OCI-LY7 (cell line): ENCODE data around the gene CACNA2D2. TPM values are rescaled to one million over a fixed set of nuclear protein-coding genes. Genes with fewer than 3 reads are reported as not detected.

Experiments
- BruUV-seq: library from RNA; stranded (reverse); fragments of 400-500 nt; replicated peaks from 2 replicates; lab custom pipeline; 2021; lab: Mats Ljungman, UMichigan
- CTCF ChIA-PET: fragments of 300-600 bp; sonication (Branson Sonifier 250); formaldehyde crosslinking; loops from one replicate; lab custom pipeline; 2022; ENCODE audit warnings: antibody characterized with exemption; ENCODE audit not compliant: unreplicated experiment; lab: Charles Lee
- POLR2A ChIA-PET: fragments of 300-600 bp; sonication (Branson Sonifier 250); formaldehyde crosslinking; loops from one replicate; lab custom pipeline; 2022; ENCODE audit warnings: antibody characterized with exemption; lab: Charles Lee
- DNase-seq: peaks from one replicate; pipeline ENCODE4 v3.0.0-alpha.2; 2015; ENCODE audit warnings: low spot score
- H2AFZ ChIP-seq: fragments of 200-600 bp; sonication (generic), shearing (Covaris generic); 2 replicates; pipeline ENCODE4 v1.6.1; 2014; ENCODE audit warnings: mild to moderate bottlenecking, antibody characterized with exemption, low read length, moderate library complexity
- H3K27ac ChIP-seq: fragments of 200-600 bp; sonication (generic); 2 replicates; pipeline ENCODE4 v1.5.1; 2014; ENCODE audit warnings: mixed run types, low read depth, mild to moderate bottlenecking, moderate library complexity, low read length, inconsistent platforms; ENCODE audit not compliant: poor library complexity, severe bottlenecking
- H3K36me3 ChIP-seq: fragments of 200-600 bp; sonication (generic); 2 replicates; pipeline ENCODE4 v1.6.1; 2014; ENCODE audit warnings: mild to moderate bottlenecking, antibody characterized with exemption, low read length, moderate library complexity, mixed read lengths; ENCODE audit not compliant: insufficient read depth
- H3K4me1 ChIP-seq: fragments of 200-600 bp; sonication (generic); 2 replicates; pipeline ENCODE4 v1.5.1; 2014; ENCODE audit warnings: mild to moderate bottlenecking, low read length; ENCODE audit not compliant: insufficient read depth, poor library complexity, severe bottlenecking
- H3K4me2 ChIP-seq: fragments of 200-600 bp; sonication (generic); 2 replicates; pipeline ENCODE4 v1.6.1; 2014; ENCODE audit warnings: mild to moderate bottlenecking, low read length
- H3K4me3 ChIP-seq: fragments of 200-600 bp; sonication (generic); 2 replicates; pipeline ENCODE4 v1.5.1; 2014; ENCODE audit warnings: mild to moderate bottlenecking, low read depth, low read length; ENCODE audit not compliant: poor library complexity, severe bottlenecking
- H3K79me2 ChIP-seq: fragments of 200-600 bp; sonication (generic); 2 replicates; pipeline ENCODE4 v1.6.1; 2016; ENCODE audit warnings: low read depth, mild to moderate bottlenecking, low read length, moderate library complexity, mixed read lengths; ENCODE audit not compliant: insufficient read depth
- H3K9me2 ChIP-seq: fragments of 200-600 bp; sonication (generic); 2 replicates; pipeline ENCODE4 v1.6.1; 2016; ENCODE audit warnings: mild to moderate bottlenecking, low read length, mixed read lengths; ENCODE audit not compliant: insufficient read depth
- H3K9me3 ChIP-seq: fragments of 200-600 bp; sonication (generic); 2 replicates; pipeline ENCODE4 v1.6.1; 2014; ENCODE audit warnings: mild to moderate bottlenecking, mixed run types, low read length, mixed read lengths
- H4K20me1 ChIP-seq: fragments of 200-600 bp; sonication (generic); 2 replicates; pipeline ENCODE4 v1.6.1; 2014; ENCODE audit warnings: mild to moderate bottlenecking, antibody characterized with exemption, low read length, moderate library complexity, mixed read lengths; ENCODE audit not compliant: insufficient read depth
- EZH2phosphoT487 ChIP-seq: fragments of 200-600 bp; sonication (generic); IDR thresholded peaks from 2 replicates; pipeline ENCODE4 v1.6.1; 2018; ENCODE audit warnings: low read depth, borderline replicate concordance, mild to moderate bottlenecking, mixed run types, antibody characterized with exemption, low read length, moderate library complexity, mixed read lengths
- intact Hi-C: fragments of 100-400 bp; cut with micrococcal nuclease; formaldehyde crosslinking; loops from one replicate; pipeline ENCODE4 v1.10.0; 2022; ENCODE audit not compliant: unreplicated experiment
- total RNA-seq, 2 experiments: library from RNA; depleted of rRNA in 1 of 2; stranded (reverse); fragments of >200 nt in 1 of 2; shearing (Covaris generic) in 1 of 2; gene quantifications; 2 replicates each; pipeline ENCODE4 v1.2.3, GENCODE V29; 2014 to 2022
- TF ChIP-seq, protein P1 (sequence below): fragments of 200-600 bp; sonication (generic); conservative IDR thresholded peaks from 2 replicates; pipeline ENCODE4 v1.5.1; 2014; ENCODE audit warnings: mild to moderate bottlenecking, antibody characterized with exemption, low read length, moderate library complexity, mixed read lengths

The CACNA2D2 gene
- total RNA-seq, 2 experiments from 2014 or later, result 0.09 to 0.21 TPM

DNA sequence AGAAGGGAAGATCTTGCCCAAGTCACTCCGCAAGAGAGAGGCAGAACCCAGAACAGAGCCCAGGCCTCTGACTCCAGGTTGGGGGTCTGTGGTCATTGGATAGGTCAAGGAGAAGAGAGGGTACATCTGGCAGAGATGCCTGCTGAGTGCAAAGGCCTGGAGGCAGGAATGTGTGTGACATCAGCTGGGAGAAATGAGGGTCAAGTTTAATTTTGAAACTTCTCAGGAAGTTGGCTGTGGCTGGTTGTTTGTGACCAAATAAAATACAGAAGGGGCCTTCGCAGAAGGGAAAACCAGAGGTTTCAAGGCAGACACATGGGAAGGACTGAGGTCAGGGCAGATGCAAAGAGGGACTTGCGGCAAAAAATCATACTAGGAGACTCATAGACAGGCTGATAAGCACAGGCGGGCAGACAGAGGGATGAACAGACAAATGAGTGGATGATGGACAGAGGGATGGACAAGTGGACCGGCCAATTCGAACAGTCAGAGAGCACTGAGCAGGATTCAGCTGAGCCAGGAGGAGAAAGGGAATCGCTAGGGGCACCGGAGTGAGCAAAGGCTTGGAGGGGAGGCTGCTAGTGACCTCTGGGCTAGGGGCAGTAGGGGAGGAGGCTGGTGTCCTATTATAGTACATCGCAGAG lies 28.8 kb upstream of the CACNA2D2 start:
- Histone ChIP-seq H3K9me2 (no peaks in the 10 kb centered on the region), H3K9me3 (no peaks in the 10 kb centered on the region), H2AFZ (no peak overlapping the region), H3K4me1 (no peaks in the 10 kb centered on the region), H3K27ac (no peak overlapping the region), H4K20me1 (no peaks in the 10 kb centered on the region), H3K79me2 (no peaks in the 10 kb centered on the region), H3K4me3 (no peak overlapping the region), H3K4me2 (no peak overlapping the region), H3K36me3 (no peaks in the 10 kb centered on the region)
- no peak for DNase-seq
- CTCF ChIA-PET, result no interaction called here
- intact Hi-C loops, result no loop called here
- no TSS peak for BruUV-seq
- no peak for TF ChIP-seq EZH2phosphoT487
- TF ChIP-seq, protein P1, sequence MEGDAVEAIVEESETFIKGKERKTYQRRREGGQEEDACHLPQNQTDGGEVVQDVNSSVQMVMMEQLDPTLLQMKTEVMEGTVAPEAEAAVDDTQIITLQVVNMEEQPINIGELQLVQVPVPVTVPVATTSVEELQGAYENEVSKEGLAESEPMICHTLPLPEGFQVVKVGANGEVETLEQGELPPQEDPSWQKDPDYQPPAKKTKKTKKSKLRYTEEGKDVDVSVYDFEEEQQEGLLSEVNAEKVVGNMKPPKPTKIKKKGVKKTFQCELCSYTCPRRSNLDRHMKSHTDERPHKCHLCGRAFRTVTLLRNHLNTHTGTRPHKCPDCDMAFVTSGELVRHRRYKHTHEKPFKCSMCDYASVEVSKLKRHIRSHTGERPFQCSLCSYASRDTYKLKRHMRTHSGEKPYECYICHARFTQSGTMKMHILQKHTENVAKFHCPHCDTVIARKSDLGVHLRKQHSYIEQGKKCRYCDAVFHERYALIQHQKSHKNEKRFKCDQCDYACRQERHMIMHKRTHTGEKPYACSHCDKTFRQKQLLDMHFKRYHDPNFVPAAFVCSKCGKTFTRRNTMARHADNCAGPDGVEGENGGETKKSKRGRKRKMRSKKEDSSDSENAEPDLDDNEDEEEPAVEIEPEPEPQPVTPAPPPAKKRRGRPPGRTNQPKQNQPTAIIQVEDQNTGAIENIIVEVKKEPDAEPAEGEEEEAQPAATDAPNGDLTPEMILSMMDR, result no peak
- POLR2A ChIA-PET, result no interaction called here

DNA sequence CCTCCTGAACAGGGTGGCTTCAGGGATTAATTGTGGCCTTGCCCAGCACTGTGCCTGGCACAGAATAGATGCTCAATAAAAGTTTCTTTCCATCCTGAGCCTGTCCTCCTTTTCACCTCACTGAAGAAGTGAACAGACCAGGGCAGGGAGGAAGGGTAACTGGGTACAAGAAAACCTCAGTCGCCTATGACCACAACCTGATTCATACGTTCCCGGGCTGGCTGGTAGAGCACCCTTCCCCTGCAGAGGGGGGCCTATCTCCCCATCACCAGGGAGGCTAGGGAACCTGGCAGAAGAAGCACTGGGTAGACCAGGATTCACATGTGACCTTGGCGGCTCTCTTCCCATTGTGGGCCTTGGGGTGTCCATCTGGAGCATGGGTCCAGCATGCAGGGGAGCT lies 27.8 kb upstream of the CACNA2D2 start:
- CTCF ChIA-PET, result no interaction called here
- Histone ChIP-seq H2AFZ (no peak overlapping the region), H3K9me2 (no peaks in the 10 kb centered on the region), H3K27ac (no peak overlapping the region), H3K4me1 (no peaks in the 10 kb centered on the region), H3K4me3 (no peak overlapping the region), H3K4me2 (no peak overlapping the region), H3K9me3 (no peaks in the 10 kb centered on the region), H4K20me1 (no peaks in the 10 kb centered on the region; the same call in 1 of the 2 replicates), H3K79me2 (no peaks in the 10 kb centered on the region), H3K36me3 (no peaks in the 10 kb centered on the region)
- DNase-seq, result no peak
- intact Hi-C loops, result no loop called here
- TF ChIP-seq, protein P1, result no peak
- TF ChIP-seq EZH2phosphoT487, result no peak
- POLR2A ChIA-PET, result no interaction called here
- BruUV-seq, result no TSS peak
